Stimulated activated CD4-positive, alpha-beta T cell treated with anti-CD3 and anti-CD28 coated beads, Interleukin-12 subunit alpha, Interleukin-12 subunit beta, amount 100 ng/mL, for 24 hours (primary cell): ENCODE measurements around the gene ZNF892.
"Not testable (repeated sequence)": the region's sequence is repeated elsewhere in the genome, so short reads cannot be mapped to it uniquely, and the experiment has no call there.

Experiments
- DNase-seq, 2 experiments: peaks; one replicate each; pipeline ENCODE4 v3.0.0-alpha.2; 2020; ENCODE audit warnings: low read depth in 2 of 2

Gene ZNF892

DNA sequence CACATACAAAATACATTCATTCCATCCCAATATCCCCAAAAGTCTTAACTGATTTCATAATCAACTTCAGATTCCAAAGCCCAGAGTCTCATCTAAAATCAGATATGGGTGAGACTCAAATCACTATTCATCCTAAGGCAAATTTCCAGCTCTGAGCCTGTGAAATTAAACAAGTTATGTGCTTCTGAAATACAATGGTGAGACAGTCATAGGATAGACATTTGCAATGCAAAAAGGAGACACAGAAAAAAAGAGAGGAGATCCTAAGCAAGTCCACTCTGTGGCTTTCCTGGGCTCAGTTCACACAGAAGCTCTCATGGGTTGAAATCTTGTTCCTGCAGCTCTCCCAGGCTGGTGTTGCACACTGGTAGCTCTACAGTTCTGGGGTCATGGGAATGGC is 18.3 kb downstream of the ZNF892 start:
- no peak for DNase-seq

GRCh38 chr2:95231723-95232122 is 24.4 kb downstream of the ZNF892 start:
- peak in 1 of 2 experiments; percentile 42 for DNase-seq

DNA sequence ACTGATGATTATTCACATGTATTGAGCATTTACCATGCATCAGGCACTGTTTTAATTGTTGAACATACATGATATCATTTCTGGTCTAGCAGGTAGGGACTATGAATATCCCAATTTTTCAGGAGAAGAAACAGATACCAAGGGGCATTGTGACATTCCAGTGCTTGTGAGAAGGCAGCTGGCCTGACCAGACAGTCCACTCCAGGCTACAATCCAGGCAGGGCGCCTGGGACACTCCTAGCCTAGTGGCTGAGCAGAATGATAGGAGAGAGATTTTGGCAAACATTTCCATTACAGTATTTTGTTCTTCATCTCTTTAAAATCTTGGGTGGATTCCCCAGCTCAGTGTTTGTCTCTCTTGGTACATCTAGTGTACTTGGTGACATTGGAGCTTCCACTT is 24.9 kb downstream of the ZNF892 start:
- no peak for DNase-seq

GRCh38 chr2:95234286-95234785 is 27.0 kb downstream of the ZNF892 start:
- DNase-seq, result no peak

- no peak for DNase-seq
Observed at GRCh38 chr2:95234816-95235215, 27.5 kb downstream of the ZNF892 start.

GRCh38 chr2:95238131-95238530 is 30.8 kb downstream of the ZNF892 start:
- no peak for DNase-seq

DNA sequence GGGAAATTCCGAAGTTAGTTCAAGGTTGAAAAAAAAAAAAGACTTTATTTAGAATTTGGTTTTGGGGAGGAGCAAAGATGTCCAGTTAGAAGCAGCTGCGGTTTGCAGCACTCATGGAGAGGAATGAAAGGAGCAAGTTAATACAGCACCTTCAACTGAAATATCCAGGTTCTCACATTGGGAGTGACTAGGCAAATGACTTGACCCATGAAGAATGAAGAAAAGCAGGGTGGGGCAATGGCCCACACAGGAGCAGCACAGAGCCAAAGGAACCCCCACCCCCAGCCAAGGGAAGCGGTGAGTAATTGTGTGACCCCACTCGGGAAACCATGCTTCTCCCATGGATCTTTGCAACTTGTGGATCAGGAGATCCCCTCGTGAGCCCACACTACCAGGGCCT is 32.8 kb downstream of the ZNF892 start:
- no peak for DNase-seq

DNA sequence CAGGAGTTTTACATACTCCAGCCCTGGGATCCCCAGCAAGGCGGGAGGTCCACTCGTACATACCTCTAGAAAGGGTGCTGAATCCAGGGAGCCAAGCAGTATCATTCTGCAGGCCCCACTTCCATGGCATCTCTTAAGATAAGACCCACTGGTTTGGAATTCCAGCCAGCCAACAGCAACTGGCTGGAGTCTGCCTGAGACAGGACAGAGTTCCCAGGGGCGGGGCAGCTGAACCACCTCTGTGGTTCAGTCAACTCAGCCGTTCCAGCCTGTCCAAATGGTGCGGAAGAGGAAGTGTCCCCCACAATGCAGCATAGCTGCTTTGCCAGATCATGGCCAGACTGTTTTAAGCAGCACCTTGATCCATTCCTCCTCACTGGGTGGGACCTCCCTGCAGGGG is 33.2 kb downstream of the ZNF892 start:
- DNase-seq, result no peak

- DNase-seq, result not testable (repeated sequence)
Observed at GRCh38 chr2:95242084-95242483, 34.8 kb downstream of the ZNF892 start.
